ENCODE results near the gene CD160. TPM values are rescaled to one million over a fixed set of nuclear protein-coding genes. Genes with fewer than 3 reads are reported as not detected.
"Not testable (repeated sequence)": the region's sequence is repeated elsewhere in the genome, so short reads cannot be mapped to it uniquely, and the experiment has no call there.

The CD160 gene
- total and polyA plus RNA-seq, 10 donors = 2.2 to 17.7 (median 5.8) TPM

DNA sequence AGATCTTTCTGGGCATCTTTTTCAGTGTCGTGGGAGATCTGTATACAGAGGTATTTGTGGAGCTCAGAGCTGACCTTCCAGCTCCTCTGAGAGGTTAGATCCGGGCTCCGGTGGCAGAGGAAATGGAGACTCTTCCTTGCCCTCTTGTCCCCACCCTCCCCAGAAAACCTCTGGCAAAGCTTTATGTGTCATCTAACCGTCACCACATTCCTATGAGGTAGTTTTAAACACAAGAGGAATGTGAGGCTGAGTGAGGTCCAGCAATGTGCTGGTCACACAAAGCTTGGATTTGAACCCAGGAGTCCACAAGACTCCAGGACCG, 1.2 kb downstream of the CD160 start:
- peak; percentile 39 for DNase-seq
- WGBS, 5 donors = 32 to 59% (median 38%) methylated on average over 4 to 5 of the region's 5 CpGs
- peak overlapping the region in 7 of 8 donors; percentile 22 to 67 (median 31) for H3K4me3 ChIP-seq

DNA sequence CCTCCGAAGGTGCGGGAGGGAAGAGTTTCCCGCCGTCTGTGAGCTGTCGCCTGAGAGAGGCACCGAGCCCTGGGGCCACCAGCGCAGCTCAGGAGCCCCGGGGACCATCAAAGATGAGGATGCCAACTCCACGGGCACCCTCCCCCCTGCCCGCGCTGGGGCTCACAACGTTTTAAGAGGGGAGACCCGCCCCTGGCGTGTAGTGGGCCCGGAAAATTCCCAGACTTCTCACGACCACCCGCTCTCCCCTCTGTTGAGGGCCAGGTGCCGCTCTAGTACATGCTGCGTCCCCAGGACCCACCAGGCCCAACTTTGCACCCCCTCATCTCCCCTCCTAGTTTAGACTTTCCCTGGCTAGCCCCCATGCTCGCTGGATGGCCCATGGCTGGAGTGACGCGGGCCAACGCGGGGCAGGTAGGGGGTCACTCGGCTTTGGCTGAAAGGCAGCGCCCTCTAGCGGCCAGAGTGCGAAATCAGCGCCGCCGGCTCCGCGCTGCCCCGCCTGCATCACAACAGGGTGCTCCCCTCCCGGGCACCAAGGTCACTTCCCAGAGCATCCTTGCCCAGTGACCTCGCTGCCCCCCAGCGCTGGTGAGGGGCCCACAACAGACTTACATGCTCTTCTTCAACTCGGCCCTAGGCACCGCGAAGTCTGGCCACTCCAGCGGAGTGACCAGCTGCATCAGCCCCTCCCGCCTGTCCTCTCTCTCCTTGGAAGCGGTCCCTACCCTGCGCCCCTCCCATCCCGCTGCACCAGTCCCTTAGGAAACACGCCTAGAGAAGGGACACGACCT, 1.8 kb downstream of the CD160 start:
- peaks cover 0 to 46% (median 14%) of the 10 kb centered on the region in 6 donors for H3K4me1 ChIP-seq
- peak overlapping the region; percentile 1 to 67 (median 29) for H3K4me3 ChIP-seq
- peak overlapping the region in 6 of 8 donors; percentile 23 to 74 (median 56) for H3K27ac ChIP-seq
- H3K36me3 ChIP-seq = no peaks in the 10 kb centered on the region
- intact Hi-C loops (cut with DNase I; ENCODE audit: low total_unique reads) = no loop called here
- WGBS, 5 donors = 6 to 10% (median 7%) methylated on average over 35 to 47 of the region's 47 CpGs
- H3K27me3 ChIP-seq (replicated peaks in 1 of 7) = peaks cover 0 to 18% (median 0%) of the 10 kb centered on the region in 7 donors
- TF ChIP-seq, protein P1, sequence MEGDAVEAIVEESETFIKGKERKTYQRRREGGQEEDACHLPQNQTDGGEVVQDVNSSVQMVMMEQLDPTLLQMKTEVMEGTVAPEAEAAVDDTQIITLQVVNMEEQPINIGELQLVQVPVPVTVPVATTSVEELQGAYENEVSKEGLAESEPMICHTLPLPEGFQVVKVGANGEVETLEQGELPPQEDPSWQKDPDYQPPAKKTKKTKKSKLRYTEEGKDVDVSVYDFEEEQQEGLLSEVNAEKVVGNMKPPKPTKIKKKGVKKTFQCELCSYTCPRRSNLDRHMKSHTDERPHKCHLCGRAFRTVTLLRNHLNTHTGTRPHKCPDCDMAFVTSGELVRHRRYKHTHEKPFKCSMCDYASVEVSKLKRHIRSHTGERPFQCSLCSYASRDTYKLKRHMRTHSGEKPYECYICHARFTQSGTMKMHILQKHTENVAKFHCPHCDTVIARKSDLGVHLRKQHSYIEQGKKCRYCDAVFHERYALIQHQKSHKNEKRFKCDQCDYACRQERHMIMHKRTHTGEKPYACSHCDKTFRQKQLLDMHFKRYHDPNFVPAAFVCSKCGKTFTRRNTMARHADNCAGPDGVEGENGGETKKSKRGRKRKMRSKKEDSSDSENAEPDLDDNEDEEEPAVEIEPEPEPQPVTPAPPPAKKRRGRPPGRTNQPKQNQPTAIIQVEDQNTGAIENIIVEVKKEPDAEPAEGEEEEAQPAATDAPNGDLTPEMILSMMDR (IDR thresholded peaks at IDR 0.05 in 8 of 11, conservative IDR thresholded peaks at IDR 0.05 in 3 of 11) = peak; percentile 55 to 96 (median 92)
- TF ChIP-seq POLR2AphosphoS5 (IDR thresholded peaks at IDR 0.05) = peak in 2 of 3 donors; percentile 37 to 68
- TF ChIP-seq POLR2A (IDR thresholded peaks at IDR 0.05) = no peak
- DNase-seq = peak; percentile 94
- no peaks in the 10 kb centered on the region for H3K9me3 ChIP-seq

More for the DNA sequence above, 1.2 kb downstream of the CD160 start:
- TF ChIP-seq POLR2A (IDR thresholded peaks at IDR 0.05) (no peak), POLR2AphosphoS5 (IDR thresholded peaks at IDR 0.05) (no peak)
- TF ChIP-seq, protein P1 (IDR thresholded peaks at IDR 0.05 in 8 of 11, conservative IDR thresholded peaks at IDR 0.05 in 3 of 11) = no peak
- intact Hi-C loops (cut with DNase I; ENCODE audit: low total_unique reads) = no loop called here
- Histone ChIP-seq H3K27ac (peak overlapping the region in 6 of 8 donors; percentile 23 to 74 (median 56)), H3K36me3 (no peaks in the 10 kb centered on the region), H3K9me3 (no peaks in the 10 kb centered on the region), H3K4me1 (peaks cover 0 to 50% (median 14%) of the 10 kb centered on the region in 6 donors), H3K27me3 (replicated peaks in 1 of 7) (peaks cover 0 to 18% (median 0%) of the 10 kb centered on the region in 7 donors)

DNA sequence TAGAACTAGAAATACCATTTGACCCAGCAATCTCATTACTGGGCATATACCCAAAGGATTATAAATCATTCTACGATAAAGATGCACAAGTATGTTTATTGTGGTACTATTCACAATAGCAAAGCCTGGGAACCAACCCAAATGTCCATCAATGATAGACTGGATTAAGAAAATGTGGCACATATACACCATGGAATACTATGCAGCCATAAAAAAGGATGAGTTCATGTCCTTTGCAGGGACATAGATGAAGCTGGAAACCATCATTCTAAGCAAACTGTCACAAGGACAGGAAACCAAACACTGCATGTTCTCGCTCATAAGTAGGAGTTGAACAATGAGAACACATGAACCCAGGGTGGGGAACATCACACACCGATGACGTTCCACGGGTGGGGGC, 6.9 kb downstream of the CD160 start:
- H3K4me3 ChIP-seq; H3K9me3 ChIP-seq; H3K4me1 ChIP-seq; H3K27ac ChIP-seq; DNase-seq; intact Hi-C loops (cut with DNase I; ENCODE audit: low total_unique reads): not testable (repeated sequence)
- H3K27me3 ChIP-seq (replicated peaks in 1 of 7) = peaks cover 0 to 10% (median 0%) of the 10 kb centered on the region in 7 donors
- H3K36me3 ChIP-seq = peaks cover 0 to 12% (median 5%) of the 10 kb centered on the region in 6 donors
- WGBS, 5 donors = 90 to 94% (median 93%) methylated on average over 5 of the region's 5 CpGs

DNA sequence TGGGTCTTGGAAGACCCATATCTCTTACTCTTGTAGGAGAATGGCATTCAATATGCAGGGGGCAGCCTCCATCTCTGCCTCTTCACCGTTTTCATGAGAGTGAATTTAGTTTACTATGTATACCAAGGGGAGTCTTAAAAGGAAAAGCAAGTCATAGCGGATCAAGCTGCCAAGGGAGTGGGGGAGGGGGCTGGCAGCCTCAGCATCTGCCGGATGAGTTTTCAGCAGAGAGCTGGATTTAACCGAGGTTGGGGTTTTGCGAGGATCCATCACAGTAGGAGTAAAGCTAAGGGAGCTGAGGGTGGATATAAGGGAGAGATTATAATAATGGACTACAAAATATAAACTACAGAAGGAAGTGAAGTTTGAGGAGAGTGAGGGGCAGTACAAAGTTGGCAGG, 9.9 kb downstream of the CD160 start:
- WGBS, 5 donors = 74 to 85% (median 82%) methylated on average over 5 of the region's 5 CpGs
- no peak for DNase-seq
- Histone ChIP-seq H3K36me3 (peaks cover 0 to 14% (median 5%) of the 10 kb centered on the region in 6 donors), H3K27ac (no peak overlapping the region), H3K4me3 (no peak overlapping the region), H3K27me3 (replicated peaks in 1 of 7) (no peaks in the 10 kb centered on the region), H3K4me1 (no peaks in the 10 kb centered on the region), H3K9me3 (no peaks in the 10 kb centered on the region)
- TF ChIP-seq POLR2A (IDR thresholded peaks at IDR 0.05) (no peak), POLR2AphosphoS5 (IDR thresholded peaks at IDR 0.05) (no peak)
- TF ChIP-seq, protein P1 (IDR thresholded peaks at IDR 0.05 in 8 of 11, conservative IDR thresholded peaks at IDR 0.05 in 3 of 11) = no peak
- intact Hi-C loops (cut with DNase I; ENCODE audit: low total_unique reads) = no loop called here
